Measurements from ENCODE around the gene ARHGAP8.

DNA sequence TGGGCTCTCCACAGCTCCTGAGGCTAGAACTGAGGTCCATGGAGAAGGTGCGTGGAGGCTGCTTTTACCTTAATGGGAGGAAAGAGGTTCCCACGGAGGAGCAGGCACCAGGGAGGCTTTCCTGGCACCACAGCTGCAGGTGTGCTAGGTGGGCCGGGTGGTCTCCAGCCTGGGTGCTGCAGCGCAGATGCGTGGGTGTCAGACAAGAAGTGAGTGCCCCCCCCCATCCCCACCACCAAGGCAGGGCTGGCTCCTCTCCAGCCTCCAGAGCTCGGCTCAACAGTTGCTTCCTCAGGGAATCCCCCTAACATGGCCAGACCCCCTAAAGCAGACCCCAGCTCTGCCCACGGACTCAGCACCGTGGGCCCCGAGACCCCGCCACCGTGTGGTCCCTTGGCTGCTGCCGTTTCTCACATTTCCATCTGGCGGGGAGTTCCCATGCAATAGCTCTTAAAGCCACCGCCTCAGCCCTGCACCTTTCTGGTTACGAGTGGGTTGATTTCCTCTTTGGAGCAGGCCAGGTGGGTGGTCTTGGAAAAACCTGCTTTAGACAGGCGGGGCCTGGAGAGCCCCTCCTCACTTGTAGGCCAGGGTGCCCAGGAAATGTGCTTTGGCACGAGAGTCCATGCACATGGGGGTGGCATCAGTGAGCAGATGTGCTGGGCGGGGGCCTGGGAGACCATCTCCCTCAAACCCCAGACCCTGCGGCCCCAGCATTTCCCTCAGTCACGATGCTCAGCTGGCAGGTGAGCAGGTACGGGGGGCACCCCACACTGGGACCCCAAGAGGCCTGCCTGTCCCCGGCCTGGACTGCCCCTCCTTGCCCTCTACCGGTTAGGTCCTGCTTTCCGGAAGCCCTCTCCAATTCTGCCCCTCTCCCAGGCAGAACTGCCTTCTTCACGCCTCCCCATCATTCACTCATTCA is 93.7 kb downstream of the ARHGAP8 start:
- TF ChIP-seq, protein P1, sequence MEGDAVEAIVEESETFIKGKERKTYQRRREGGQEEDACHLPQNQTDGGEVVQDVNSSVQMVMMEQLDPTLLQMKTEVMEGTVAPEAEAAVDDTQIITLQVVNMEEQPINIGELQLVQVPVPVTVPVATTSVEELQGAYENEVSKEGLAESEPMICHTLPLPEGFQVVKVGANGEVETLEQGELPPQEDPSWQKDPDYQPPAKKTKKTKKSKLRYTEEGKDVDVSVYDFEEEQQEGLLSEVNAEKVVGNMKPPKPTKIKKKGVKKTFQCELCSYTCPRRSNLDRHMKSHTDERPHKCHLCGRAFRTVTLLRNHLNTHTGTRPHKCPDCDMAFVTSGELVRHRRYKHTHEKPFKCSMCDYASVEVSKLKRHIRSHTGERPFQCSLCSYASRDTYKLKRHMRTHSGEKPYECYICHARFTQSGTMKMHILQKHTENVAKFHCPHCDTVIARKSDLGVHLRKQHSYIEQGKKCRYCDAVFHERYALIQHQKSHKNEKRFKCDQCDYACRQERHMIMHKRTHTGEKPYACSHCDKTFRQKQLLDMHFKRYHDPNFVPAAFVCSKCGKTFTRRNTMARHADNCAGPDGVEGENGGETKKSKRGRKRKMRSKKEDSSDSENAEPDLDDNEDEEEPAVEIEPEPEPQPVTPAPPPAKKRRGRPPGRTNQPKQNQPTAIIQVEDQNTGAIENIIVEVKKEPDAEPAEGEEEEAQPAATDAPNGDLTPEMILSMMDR (IDR thresholded peaks at IDR 0.05) = no peak
- no peak for TF ChIP-seq POLR2A (IDR thresholded peaks at IDR 0.05)
